Measurements from ENCODE around the gene STXBP5.
"Not testable (repeated sequence)": the region's sequence is repeated elsewhere in the genome, so short reads cannot be mapped to it uniquely, and the experiment has no call there.

GRCh38 chr6:147254929-147255473 lies 50.8 kb downstream of the STXBP5 start:
- not testable (repeated sequence) for TF ChIP-seq ZNF274 (IDR thresholded peaks at IDR 0.05; ENCODE audit: low read depth, low read length); YY1 (IDR thresholded peaks at IDR 0.05; ENCODE audit: insufficient read depth, insufficient read length)
